ENCODE results near the gene PTDSS2. TPM values are rescaled to one million over a fixed set of nuclear protein-coding genes. Genes with fewer than 3 reads are reported as not detected.

The PTDSS2 gene
- total RNA-seq, 1 donor from 2014 or later = 55.3 TPM

DNA sequence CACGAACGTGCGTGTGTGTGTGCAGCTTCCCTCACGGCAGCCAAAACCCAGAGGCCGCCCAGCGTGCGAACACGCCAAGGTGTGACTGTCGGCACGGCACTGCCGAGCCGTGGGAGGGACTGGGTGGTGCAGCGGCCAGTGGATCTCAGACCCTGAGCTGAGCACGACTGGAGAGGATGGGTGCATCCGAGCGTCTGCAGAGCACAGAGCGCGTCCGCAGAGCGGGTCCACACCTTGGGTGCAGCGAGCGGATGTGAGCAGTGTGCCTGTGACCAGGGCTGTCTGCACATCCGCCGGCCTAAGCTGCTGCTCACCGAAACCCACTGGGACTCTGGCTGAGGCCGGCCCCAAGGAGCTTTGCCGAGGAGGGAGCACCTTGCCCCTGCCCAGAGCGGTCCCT lies 22.7 kb downstream of the PTDSS2 start:
- H3K36me3 Mint-ChIP-seq (ENCODE audit: unreplicated experiment) = peaks cover 4% of the 10 kb centered on the region
- no peak overlapping the region for H3K27ac Mint-ChIP-seq (ENCODE audit: unreplicated experiment)
- TF ChIP-seq, protein P1, sequence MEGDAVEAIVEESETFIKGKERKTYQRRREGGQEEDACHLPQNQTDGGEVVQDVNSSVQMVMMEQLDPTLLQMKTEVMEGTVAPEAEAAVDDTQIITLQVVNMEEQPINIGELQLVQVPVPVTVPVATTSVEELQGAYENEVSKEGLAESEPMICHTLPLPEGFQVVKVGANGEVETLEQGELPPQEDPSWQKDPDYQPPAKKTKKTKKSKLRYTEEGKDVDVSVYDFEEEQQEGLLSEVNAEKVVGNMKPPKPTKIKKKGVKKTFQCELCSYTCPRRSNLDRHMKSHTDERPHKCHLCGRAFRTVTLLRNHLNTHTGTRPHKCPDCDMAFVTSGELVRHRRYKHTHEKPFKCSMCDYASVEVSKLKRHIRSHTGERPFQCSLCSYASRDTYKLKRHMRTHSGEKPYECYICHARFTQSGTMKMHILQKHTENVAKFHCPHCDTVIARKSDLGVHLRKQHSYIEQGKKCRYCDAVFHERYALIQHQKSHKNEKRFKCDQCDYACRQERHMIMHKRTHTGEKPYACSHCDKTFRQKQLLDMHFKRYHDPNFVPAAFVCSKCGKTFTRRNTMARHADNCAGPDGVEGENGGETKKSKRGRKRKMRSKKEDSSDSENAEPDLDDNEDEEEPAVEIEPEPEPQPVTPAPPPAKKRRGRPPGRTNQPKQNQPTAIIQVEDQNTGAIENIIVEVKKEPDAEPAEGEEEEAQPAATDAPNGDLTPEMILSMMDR (IDR thresholded peaks at IDR 0.05) = no peak
- no peak for DNase-seq (ENCODE audit: extremely low spot score, unreplicated experiment)
- no peak overlapping the region for H3K4me3 Mint-ChIP-seq (ENCODE audit: unreplicated experiment)
- H3K27me3 Mint-ChIP-seq (ENCODE audit: unreplicated experiment) = no peaks in the 10 kb centered on the region
- H3K4me1 Mint-ChIP-seq (ENCODE audit: unreplicated experiment) = peaks cover 27% of the 10 kb centered on the region
- no peaks in the 10 kb centered on the region for H3K9me3 Mint-ChIP-seq (ENCODE audit: unreplicated experiment)

DNA sequence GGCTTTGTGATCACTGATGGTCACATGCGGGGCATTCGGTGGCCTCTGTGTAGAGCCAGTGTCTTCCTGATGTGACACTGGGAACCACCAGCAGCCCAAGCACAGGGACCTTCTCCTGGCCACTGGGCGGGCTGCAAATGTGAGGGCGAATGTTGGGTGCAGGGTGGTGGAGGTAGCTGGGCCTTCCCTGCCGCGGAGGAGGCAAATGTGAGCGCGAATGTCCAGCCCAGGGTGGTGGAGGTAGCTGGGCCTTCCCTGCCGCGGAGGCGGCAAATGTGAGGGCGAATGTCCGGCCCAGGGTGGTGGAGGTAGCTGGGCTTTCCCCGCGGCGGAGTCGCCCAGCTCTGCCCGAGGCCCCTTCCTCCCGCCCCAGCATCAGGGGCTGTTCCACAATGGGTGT lies 23.3 kb downstream of the PTDSS2 start:
- DNase-seq (ENCODE audit: extremely low spot score, unreplicated experiment) = no peak
- no peaks in the 10 kb centered on the region for H3K27me3 Mint-ChIP-seq (ENCODE audit: unreplicated experiment)
- no peaks in the 10 kb centered on the region for H3K9me3 Mint-ChIP-seq (ENCODE audit: unreplicated experiment)
- H3K27ac Mint-ChIP-seq (ENCODE audit: unreplicated experiment) = no peak overlapping the region
- peaks cover 22% of the 10 kb centered on the region for H3K4me1 Mint-ChIP-seq (ENCODE audit: unreplicated experiment)
- peaks cover 5% of the 10 kb centered on the region for H3K36me3 Mint-ChIP-seq (ENCODE audit: unreplicated experiment)
- H3K4me3 Mint-ChIP-seq (ENCODE audit: unreplicated experiment) = no peak overlapping the region
- TF ChIP-seq, protein P1 (IDR thresholded peaks at IDR 0.05) = no peak

DNA sequence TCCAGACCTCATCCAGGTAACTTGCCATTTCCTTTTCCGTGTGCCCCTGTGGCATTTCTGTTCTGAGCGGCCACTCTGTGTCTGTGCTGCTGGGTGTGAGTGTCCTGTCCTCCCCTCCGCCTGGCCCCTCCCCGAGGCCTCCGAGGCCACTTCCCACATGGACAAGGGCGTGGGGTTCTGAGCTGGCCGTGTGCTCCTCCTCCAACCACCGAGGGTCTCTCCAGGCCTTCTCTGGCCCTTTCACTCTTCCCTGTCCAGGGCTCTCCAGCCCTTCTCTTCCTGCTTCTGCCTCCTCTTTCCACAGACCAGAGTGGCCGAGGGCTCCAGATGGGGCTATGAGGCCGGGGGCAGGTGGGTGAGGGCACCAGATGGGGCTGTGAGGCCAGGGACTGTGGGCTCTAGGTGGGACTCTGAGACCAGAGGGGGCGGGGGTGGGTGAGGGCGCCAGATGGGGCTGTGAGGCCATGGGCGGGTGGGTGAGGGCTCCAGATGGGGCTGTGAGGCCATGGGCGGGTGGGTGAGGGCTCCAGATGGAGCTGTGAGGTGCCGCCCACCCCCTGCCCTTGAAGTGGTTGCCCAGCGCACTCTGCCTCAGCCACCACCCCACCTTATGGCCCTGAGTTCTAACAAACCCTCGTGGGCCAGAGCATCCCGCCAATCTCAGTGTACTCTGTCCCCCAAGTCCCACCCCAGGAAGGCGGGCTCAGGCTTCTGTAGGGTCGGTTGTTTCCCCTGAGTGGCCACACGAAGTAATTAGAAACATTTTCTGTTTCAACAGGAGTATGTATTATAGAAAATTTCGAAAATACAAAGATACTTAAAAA lies 24.1 kb downstream of the PTDSS2 start:
- TF ChIP-seq, protein P1 (IDR thresholded peaks at IDR 0.05) = no peak
- Mint-ChIP-seq H3K27ac (ENCODE audit: unreplicated experiment) (no peak overlapping the region), H3K27me3 (ENCODE audit: unreplicated experiment) (no peaks in the 10 kb centered on the region), H3K36me3 (ENCODE audit: unreplicated experiment) (peaks cover 5% of the 10 kb centered on the region), H3K4me3 (ENCODE audit: unreplicated experiment) (no peak overlapping the region), H3K4me1 (ENCODE audit: unreplicated experiment) (peaks cover 19% of the 10 kb centered on the region), H3K9me3 (ENCODE audit: unreplicated experiment) (no peaks in the 10 kb centered on the region)
- DNase-seq (ENCODE audit: extremely low spot score, unreplicated experiment) = no peak

DNA sequence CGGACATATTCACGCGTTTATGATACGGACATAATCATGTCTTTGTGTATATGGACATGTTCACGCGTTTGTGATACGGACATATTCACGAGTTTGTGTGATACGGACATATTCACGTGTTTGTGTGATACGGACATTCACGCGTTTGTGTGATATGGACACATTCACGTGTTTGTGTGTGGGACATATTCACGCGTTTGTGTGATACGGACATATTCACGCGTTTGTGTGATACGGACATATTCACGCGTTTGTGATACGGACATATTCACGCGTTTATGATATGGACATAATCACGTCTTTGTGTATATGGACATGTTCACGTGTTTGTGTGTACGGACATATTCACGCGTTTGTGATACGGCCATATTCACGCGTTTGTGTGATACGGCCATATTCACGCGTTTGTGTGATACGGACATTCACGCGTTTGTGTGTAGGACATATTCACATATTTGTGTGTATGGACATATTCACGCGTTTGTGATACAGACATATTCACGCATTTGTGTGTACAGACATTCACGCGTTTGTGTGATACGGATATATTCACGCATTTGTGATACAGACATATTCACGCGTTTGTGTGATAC lies 24.9 kb downstream of the PTDSS2 start:
- Mint-ChIP-seq H3K27ac (ENCODE audit: unreplicated experiment) (no peak overlapping the region), H3K4me1 (ENCODE audit: unreplicated experiment) (peaks cover 12% of the 10 kb centered on the region), H3K27me3 (ENCODE audit: unreplicated experiment) (no peaks in the 10 kb centered on the region), H3K36me3 (ENCODE audit: unreplicated experiment) (peaks cover 5% of the 10 kb centered on the region), H3K9me3 (ENCODE audit: unreplicated experiment) (no peaks in the 10 kb centered on the region), H3K4me3 (ENCODE audit: unreplicated experiment) (no peak overlapping the region)
- DNase-seq (ENCODE audit: extremely low spot score, unreplicated experiment) = no peak
- TF ChIP-seq, protein P1 (IDR thresholded peaks at IDR 0.05) = no peak

DNA sequence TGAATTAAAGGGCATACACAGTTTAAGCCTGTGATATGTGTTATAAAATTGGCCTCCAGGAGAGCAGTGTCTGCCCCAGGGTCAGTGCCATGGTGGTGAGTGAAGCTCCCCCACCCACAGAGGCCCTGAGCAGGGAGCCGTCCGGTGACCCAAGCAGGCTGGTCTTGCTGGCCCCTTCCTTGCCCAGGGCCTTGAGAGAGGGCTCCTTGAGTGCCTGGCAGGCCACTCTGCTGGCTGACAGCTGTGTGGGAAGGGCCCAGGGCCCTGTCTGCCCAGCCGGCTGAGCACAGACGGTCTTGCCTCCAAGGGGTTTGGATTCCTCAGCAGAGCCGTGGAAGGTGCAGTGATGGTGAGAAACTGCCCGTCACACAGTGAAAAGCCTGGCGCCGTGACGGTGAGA lies 25.9 kb downstream of the PTDSS2 start:
- peaks cover 5% of the 10 kb centered on the region for H3K36me3 Mint-ChIP-seq (ENCODE audit: unreplicated experiment)
- peak overlapping the region; percentile 57 for H3K27ac Mint-ChIP-seq (ENCODE audit: unreplicated experiment)
- DNase-seq (ENCODE audit: extremely low spot score, unreplicated experiment) = no peak
- H3K4me1 Mint-ChIP-seq (ENCODE audit: unreplicated experiment) = peaks cover 9% of the 10 kb centered on the region
- TF ChIP-seq, protein P1 (IDR thresholded peaks at IDR 0.05) = no peak
- H3K27me3 Mint-ChIP-seq (ENCODE audit: unreplicated experiment) = no peaks in the 10 kb centered on the region
- H3K9me3 Mint-ChIP-seq (ENCODE audit: unreplicated experiment) = no peaks in the 10 kb centered on the region
- H3K4me3 Mint-ChIP-seq (ENCODE audit: unreplicated experiment) = no peak overlapping the region

All from osteocyte (in vitro differentiated cells).